ENCODE data around the gene HSPG2.

- TF ChIP-seq CTCF (IDR thresholded peaks at IDR 0.05; ENCODE audit: poor library complexity, severe bottlenecking) (no peak), SMC3 (conservative IDR thresholded peaks at IDR 0.05; ENCODE audit: poor library complexity) (no peak), MXI1 (conservative IDR thresholded peaks at IDR 0.05; ENCODE audit: poor library complexity, severe bottlenecking) (no peak)
Measured at GRCh38 chr1:21961337-21961736, 24.2 kb upstream of the HSPG2 start.

Data from neural cell (in vitro differentiated cells).